Cerebellar cortex (tissue), 1 donor: ENCODE measurements around the gene BNIP2.
"Not testable (repeated sequence)": the region's sequence is repeated elsewhere in the genome, so short reads cannot be mapped to it uniquely, and the experiment has no call there.

ENCODE experiments used
- DNase-seq: peaks from one replicate; pipeline ENCODE4 v3.0.0-alpha.2; 2015; ENCODE audit warnings: low spot score

The BNIP2 gene

GRCh38 chr15:59687836-59688235, 1.3 kb downstream of the BNIP2 start:
- DNase-seq = no peak

DNA sequence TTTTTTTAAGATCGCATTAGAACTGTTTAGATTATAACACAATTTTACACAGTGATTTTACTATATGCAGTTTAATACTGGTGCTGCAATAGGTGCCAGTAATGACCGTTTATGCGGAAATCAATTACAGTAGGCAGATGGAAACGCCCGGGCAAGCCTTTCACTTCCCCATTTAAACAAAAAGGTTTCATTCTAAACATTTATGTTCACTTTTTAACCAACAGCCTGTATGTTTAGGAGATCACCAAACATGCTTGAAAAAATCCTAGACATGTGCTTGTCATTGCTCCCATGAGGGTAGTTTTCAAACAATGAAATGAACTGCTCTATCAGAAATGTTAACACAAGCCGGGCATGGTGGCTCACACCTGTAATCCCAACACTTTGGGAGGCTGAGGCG, 2.7 kb downstream of the BNIP2 start:
- DNase-seq = no peak

DNA sequence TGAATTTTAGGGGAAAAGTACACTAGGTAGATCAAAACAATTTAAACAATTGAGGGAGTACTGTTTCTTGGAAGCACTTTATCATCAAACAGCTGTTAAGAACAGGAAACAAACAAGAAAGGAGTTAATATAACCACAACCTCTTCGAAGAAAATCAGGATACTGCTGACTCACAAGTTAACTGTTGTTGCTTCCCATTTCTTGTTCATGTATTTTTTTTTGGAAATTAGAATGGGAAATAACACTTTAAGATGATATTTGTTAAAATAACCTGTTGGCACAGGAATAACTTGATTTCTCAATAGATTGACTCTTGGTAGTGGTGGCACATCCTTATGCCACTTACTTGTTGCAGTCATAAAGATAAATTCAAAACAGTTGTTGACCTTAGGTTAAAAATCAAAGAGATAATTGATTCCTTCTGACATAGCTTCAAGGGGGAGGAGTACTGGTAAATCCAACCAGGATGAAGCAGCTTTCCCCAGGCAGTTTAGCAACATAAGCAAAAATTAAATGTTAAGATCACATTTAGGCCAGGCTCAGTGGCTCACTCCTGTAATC, 3.3 kb downstream of the BNIP2 start:
- no peak for DNase-seq

- no peak for DNase-seq
Observed at GRCh38 chr15:59680870-59681269, 8.2 kb downstream of the BNIP2 start.

DNA sequence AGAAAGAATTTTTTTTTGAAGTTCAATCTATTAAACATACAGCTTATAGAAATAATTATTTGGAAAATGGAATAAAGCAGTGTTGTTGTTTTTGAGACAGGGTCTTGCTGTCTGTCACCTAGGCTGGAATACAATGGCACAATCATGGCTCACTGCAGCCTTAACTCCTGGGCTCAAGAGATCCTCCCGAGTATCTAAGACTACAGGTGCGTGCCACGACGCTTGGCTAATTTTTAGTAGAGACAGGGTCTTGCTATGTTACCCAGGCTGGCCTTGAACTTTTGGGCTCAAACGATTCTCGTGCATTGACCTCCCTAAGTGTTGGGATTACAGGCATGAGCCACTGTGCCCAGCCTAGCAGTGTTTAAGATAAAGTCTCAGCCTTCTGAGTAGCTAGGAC, 8.8 kb downstream of the BNIP2 start:
- DNase-seq = no peak

GRCh38 chr15:59678620-59679019, 10.5 kb downstream of the BNIP2 start:
- no peak for DNase-seq

- DNase-seq = no peak
Observed at GRCh38 chr15:59678172-59678571, 10.9 kb downstream of the BNIP2 start.

- DNase-seq = no peak
Observed at GRCh38 chr15:59676565-59676964, 12.6 kb downstream of the BNIP2 start.

DNA sequence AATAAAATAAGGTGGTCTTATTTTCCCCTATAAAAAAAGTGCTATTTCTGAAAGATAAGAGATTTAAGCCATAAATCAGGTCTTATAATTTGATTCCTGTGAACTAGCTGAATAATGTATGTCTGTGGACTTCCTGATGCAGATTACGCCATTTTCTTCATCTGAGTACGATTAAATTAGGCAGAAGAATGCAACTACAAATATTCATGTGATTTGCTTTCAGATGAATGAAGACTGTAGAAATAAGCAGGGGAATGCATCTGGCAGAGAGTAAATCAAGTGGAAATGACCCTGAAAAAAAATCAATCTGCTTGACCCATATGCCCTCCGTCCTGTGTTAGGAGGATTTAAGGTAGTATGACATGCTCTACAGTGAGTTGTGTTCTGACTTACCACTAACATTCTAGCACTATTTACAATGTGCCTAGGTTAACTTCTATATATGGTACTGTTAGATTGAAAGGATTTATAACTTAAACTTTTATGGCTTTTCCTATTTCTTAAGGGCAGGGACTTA, 14.7 kb downstream of the BNIP2 start:
- no peak for DNase-seq

DNA sequence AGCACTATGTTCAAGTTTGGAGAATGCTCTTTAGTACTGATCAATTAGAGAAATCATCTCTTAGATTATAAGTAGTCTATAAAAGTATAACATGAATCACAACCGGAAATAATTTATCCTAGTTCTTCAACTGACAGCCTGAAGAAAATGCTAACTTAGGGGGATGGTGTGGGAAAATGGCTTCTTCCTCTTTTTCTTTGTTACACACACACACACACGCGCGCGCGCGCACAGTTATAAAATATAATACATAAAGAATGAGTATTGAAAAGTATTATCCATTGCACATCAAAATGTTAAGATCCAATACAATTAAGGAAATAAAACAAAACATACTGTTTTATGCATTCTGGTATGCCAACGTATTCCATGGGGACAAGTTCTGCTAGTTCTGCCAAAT, 20.6 kb downstream of the BNIP2 start:
- DNase-seq = no peak

GRCh38 chr15:59662260-59662659, 26.9 kb downstream of the BNIP2 start:
- no peak for DNase-seq

- DNase-seq = no peak
Observed at GRCh38 chr15:59659366-59659765, 29.8 kb downstream of the BNIP2 start.

GRCh38 chr15:59657635-59658125, 31.4 kb downstream of the BNIP2 start:
- no peak for DNase-seq

- DNase-seq = peak; percentile 97
Observed at GRCh38 chr15:59656897-59657634, 32.1 kb downstream of the BNIP2 start, which contains the start of gene GTF2A2. Gene GTF2A2, minus strand, starts transcription at chr15:59657515. Its CDS starts 5,238 bp downstream, at chr15:59652277.

- DNase-seq = no peak
Observed at GRCh38 chr15:59654046-59654445, 35.1 kb downstream of the BNIP2 start.

DNA sequence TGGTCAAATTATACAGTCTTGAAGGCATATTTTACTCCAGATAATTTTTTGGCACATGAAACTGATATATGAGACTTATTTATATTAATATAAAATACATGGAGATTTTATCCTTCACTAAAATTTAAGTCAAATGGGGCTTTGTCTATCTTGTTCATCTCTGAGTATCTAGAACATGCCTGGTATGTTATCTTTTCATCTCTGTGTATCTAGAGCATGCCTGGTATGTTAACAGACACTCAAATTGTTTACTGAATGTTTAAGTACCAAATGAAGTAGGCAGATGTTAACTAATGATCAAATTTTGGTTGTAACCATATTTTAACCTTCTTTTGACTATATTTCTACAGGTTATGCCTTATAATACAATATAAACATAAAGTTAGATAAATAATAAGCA, 39.5 kb downstream of the BNIP2 start:
- DNase-seq = no peak

- no peak for DNase-seq
Observed at GRCh38 chr15:59647085-59647484, 42.0 kb downstream of the BNIP2 start.

- no peak for DNase-seq
Observed at GRCh38 chr15:59646277-59646676, 42.8 kb downstream of the BNIP2 start.

- DNase-seq = not testable (repeated sequence)
Observed at GRCh38 chr15:59645812-59646211, 43.3 kb downstream of the BNIP2 start.

DNA sequence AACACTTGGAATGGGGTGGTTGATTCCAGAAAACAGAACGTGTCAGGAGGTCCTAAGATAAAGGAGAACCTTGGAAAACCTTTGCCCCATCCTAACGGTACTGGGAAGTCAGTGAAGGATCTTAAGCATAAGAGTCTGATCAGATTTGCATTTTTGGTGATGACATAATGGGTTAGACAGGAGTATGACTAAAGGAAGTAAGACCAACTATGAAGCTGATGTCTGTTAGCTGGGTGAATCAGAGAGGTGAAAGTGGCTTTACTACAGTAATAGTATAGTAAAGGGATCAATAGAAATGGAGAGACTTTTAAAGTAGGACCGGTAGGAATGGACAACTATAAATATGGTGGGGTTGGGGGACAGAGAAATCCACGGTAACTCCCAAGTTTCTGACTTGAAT, 44.4 kb downstream of the BNIP2 start:
- no peak for DNase-seq

GRCh38 chr15:59642351-59642750, 46.8 kb downstream of the BNIP2 start:
- DNase-seq = no peak

DNA sequence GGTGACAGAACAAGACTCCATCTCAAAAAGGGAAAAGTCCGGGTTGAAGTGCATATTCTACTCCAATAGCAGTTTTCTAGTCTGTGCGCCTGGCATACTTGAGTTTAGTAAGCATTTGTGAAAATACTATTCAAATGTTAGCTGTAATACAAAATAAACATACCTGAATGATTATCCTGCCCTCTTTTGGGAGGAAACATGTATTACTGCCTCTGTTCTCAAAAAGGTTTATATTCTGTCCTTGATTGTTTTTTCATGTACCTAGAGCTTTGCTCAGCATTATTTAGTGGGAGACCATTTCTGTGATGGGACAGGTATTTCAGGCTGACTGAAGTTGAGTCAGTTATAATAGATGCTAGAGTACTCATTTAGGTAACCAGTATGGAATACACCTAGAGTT, 51.6 kb downstream of the BNIP2 start:
- not testable (repeated sequence) for DNase-seq

- no peak for DNase-seq
Observed at GRCh38 chr15:59636184-59636583, 52.9 kb downstream of the BNIP2 start.
